Measurements from ENCODE around the gene IQCK.
"Not testable (repeated sequence)": the region's sequence is repeated elsewhere in the genome, so short reads cannot be mapped to it uniquely, and the experiment has no call there.

IQCK gene

GRCh38 chr16:19760356-19761060 is 42.4 kb downstream of the IQCK start:
- no peak for DNase-seq (ENCODE audit: low read depth)

GRCh38 chr16:19765860-19766553 is 47.9 kb downstream of the IQCK start:
- DNase-seq (ENCODE audit: low read depth): no peak

- no peak for DNase-seq (ENCODE audit: low read depth)
Observed at GRCh38 chr16:19766554-19766884, 48.4 kb downstream of the IQCK start.

- no peak for DNase-seq (ENCODE audit: low read depth)
Observed at GRCh38 chr16:19766988-19767387, 48.9 kb downstream of the IQCK start.

- DNase-seq (ENCODE audit: low read depth): no peak
Observed at GRCh38 chr16:19767497-19767896, 49.4 kb downstream of the IQCK start.

GRCh38 chr16:19769239-19769638 is 51.2 kb downstream of the IQCK start:
- DNase-seq (ENCODE audit: low read depth): no peak

GRCh38 chr16:19771040-19771439 is 53.0 kb downstream of the IQCK start:
- no peak for DNase-seq (ENCODE audit: low read depth)

GRCh38 chr16:19771796-19772195 is 53.7 kb downstream of the IQCK start:
- DNase-seq (ENCODE audit: low read depth): no peak

- no peak for DNase-seq (ENCODE audit: low read depth)
Observed at GRCh38 chr16:19774024-19774423, 56.0 kb downstream of the IQCK start.

- no peak for DNase-seq (ENCODE audit: low read depth)
Observed at GRCh38 chr16:19776147-19776546, 58.1 kb downstream of the IQCK start.

GRCh38 chr16:19776565-19776964 is 58.5 kb downstream of the IQCK start:
- DNase-seq (ENCODE audit: low read depth): no peak

- DNase-seq (ENCODE audit: low read depth): no peak
Observed at GRCh38 chr16:19780321-19780720, 62.2 kb downstream of the IQCK start.

GRCh38 chr16:19781226-19781625 is 63.2 kb downstream of the IQCK start:
- DNase-seq (ENCODE audit: low read depth): no peak

GRCh38 chr16:19783363-19784182 is 65.5 kb downstream of the IQCK start:
- no peak for DNase-seq (ENCODE audit: low read depth)

- DNase-seq (ENCODE audit: low read depth): no peak
Observed at GRCh38 chr16:19784183-19784736, 66.2 kb downstream of the IQCK start.

GRCh38 chr16:19785081-19785480 is 67.0 kb downstream of the IQCK start:
- DNase-seq (ENCODE audit: low read depth): no peak

- no peak for DNase-seq (ENCODE audit: low read depth)
Observed at GRCh38 chr16:19785512-19786130, 67.5 kb downstream of the IQCK start.

GRCh38 chr16:19801369-19801768 is 83.3 kb downstream of the IQCK start:
- not testable (repeated sequence) for DNase-seq (ENCODE audit: low read depth)

- not testable (repeated sequence) for DNase-seq (ENCODE audit: low read depth)
Observed at GRCh38 chr16:19801824-19802223, 83.8 kb downstream of the IQCK start.

GRCh38 chr16:19802612-19803011 is 84.5 kb downstream of the IQCK start:
- no peak for DNase-seq (ENCODE audit: low read depth)

GRCh38 chr16:19804538-19805323 is 86.7 kb downstream of the IQCK start:
- no peak for DNase-seq (ENCODE audit: low read depth)

Measured in activated T-cell treated with anti-CD3 and anti-CD28 coated beads for 48 hours (primary cell).